ENCODE measurements around the gene CTIF. TPM values are rescaled to one million over a fixed set of nuclear protein-coding genes. Genes with fewer than 3 reads are reported as not detected.
A peak's percentile ranks its signal among the peaks of the same experiment; 100 is the strongest.

CTIF gene
- total RNA-seq, 1 experiment from 2014 or later: 19.8 TPM

DNA sequence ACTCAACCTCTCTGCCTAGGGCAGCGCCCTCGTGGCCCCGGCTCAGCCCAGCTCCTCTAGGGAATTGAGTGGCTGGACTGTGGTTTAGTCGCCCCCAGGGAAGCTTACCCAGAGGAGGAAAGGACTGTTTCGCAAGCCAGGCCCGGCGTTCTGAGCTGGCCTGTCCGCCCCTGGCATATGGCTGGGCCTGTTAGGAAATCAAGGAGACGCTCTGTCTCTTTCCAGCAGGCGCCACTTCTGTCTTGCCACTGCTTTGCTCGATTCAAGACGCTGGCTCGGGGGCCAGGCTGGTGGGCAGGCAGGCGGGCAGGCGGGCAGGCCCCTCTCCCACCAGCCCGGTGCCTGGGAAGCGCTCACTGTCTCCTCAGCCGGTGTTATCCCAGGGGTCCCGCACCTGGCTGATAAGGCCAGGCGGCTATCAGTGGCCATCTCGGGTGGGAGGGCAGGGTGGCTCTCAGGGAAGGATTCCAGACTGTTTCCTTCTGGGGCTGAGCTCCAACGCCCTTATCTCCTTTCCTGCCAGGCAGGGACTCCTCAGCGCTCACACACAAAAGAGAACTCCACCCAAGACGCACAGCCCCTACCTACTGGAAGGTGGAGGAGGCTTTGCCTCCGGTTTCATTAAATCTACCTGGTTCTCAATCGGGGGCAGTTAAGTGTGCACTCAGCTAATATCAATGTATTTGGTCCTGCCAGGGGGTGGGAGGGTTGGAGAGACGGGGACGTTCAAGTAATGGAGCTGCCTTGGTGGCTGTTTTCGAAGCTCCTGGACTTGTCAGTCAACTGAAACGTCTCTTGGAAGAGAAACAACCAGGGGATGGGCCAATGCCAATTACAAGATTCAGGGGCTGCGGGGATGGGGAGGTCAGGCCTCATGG, 302.8 kb downstream of the CTIF start:
- DNase-seq (ENCODE audit: low read depth): no peak

DNA sequence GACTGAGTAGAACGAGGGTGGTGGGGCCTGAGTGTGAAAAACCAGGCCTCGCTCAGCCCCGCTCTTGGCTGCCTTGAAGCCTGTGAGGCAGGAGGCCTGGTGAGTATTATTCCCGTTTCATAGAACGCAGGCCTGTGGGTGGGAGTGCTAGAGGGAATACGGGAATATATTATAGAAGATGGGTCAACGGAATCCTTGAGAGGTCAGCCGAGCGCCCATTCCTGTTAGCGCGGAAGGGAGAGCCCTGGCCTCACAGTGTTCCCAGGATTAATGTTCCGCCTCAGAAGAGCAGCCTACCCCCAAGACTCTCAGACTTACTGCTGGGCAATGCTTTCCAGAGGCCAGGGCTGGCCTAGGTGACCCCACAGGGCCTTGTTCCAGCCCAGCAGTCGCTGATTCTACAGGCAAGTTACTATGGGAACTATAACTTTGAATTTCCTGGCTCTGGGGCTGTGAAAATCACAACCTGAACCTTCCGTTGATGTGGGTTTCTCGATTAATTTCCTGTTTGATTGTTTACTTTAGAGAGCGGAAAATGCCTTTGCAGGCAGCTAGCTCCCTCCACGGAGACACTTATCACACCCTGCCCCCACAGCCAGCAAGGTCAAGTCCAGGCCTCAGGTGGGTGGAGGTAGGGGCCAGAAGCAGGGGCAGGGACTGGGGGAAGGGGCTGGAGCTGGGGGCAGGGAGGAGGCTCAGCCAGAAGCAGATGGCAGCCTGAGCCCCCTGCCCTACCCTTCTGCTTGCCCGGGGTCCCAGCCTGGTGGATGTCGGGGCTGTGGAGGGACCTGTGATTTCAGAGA, 303.6 kb downstream of the CTIF start:
- no peak for DNase-seq (ENCODE audit: low read depth)

DNA sequence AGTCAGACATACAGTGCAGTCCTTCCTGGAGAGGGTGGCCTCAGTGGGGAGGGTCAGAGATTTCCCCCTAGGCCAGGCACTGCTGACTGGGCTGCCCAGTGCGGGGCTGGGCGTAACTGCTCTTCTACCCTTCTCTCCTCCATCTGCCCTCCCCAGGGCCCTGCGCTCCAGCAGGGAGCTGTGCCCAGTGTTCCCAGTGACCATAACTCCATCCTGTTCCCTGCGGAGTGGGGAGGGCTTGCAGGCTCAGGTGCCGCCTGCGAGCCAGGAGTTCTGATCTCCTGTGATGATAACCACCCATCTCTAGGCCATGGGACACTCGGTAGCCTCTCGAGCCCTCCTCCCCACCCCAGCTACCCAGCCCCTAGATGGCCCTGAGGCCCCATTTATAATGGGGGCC, 304.3 kb downstream of the CTIF start:
- no peak for DNase-seq (ENCODE audit: low read depth)

DNA sequence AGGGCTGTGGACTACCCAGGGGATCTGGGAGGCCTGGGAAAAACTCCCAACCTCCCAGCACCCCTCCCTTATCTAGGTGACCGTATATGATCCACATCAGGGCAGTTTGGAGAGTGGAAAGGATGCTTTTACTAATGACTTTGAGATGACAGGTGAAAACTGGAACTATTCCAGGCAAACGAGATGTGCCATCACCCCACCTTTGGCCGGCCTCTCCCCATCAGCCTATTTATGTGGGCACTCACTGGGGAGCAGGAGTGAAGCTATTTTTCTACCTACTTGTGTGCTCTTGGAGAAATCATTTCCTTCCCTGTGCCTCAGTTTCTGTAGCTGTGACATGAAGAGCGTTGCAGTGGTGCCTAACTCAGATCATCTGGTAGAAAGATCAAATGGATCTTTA, 304.8 kb downstream of the CTIF start:
- DNase-seq (ENCODE audit: low read depth): no peak

DNA sequence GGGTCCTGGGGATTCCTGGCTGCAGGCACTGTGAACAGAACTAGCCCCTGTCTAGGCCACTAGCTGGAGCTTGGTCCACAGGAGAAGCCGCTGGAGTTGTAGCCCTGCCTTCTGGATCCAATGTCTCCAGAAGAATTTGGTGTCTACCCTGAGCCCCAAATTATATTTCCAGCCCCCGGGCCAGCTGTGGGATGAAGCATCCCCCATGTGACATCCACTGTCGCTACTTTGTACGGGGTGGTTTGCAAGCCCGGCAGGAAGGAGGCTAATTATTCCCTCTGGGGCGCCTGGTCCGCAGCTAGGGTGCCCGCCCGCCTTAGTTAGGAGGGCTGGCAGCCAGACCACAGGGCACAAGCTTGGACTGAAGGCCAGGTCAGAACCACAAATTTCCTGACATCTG, 305.4 kb downstream of the CTIF start:
- DNase-seq (ENCODE audit: low read depth): no peak

DNA sequence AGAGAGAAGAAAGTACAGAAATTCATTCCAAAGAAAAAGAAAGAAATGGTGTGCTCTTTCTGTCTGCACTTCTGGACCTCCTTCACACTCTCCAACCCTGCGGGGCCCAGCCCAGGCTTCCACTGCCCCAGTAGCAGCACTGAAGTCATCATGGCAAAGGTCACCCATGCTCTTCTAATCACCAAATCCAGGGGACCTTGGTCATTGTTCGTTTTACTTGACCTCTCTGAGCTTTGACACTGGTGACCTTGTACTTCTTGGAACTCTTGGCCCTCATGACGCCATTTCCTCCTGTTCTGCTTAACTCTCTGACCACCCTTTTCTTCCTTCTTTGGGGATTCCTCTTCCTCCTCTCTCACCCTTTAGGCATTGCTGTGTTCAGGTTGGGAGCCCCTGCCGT, 306.3 kb downstream of the CTIF start:
- no peak for DNase-seq (ENCODE audit: low read depth)

DNA sequence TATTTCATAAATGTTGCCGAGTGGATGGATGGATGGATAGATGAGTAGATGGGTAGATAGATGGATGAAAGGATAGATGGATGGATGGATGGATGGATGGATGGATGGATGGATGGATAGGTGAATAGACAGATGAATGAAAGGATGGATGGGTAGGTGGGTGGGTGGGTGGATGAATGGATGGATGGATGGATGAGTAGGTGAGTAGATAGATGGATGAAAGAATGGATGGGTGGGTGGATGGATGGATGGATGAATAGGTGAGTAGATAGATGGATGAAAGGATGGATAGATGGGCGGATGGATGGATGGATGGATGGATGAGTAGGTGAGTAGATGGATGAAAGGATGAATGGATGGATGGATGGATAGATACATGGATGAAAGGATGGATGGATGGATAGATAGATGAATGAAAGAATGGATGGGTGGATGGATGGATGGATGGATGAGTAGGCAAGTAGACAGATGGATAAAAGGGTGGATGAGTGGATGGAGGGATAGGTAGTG, 307.6 kb downstream of the CTIF start:
- DNase-seq (ENCODE audit: low read depth): no peak

DNA sequence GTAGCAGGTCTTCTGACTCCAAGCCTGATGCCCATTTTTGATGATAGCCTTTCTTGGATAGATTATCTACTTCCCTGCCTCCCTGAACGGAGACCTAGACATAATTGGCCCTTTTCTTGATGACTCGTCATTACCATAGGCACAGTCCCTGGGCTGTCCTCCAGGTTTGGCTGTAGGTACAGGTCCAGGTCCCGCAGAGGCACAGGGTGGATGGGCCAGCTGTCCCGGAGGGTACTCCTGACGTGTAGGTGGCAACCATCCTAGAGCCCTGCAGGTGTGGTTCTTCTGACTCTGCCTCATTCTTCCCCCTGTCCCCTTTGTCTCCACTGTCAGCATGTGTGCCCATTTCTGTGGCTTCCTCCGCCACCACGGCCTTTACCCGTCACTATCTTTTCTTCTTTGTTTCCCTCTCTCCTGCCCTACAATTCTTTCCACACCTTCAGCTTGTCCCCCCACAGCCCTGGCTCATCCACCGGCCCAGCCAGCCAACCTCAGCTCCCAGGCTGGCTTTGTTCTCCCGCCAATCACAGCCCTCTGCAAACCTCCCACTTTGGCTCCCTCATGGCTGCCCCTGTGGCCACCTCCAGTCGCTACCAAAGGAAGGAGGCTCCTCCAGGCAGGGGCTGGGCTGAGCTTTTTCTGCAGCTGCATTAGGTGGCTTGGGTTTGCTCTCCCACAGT, 309.1 kb downstream of the CTIF start:
- DNase-seq (ENCODE audit: low read depth): no peak

DNA sequence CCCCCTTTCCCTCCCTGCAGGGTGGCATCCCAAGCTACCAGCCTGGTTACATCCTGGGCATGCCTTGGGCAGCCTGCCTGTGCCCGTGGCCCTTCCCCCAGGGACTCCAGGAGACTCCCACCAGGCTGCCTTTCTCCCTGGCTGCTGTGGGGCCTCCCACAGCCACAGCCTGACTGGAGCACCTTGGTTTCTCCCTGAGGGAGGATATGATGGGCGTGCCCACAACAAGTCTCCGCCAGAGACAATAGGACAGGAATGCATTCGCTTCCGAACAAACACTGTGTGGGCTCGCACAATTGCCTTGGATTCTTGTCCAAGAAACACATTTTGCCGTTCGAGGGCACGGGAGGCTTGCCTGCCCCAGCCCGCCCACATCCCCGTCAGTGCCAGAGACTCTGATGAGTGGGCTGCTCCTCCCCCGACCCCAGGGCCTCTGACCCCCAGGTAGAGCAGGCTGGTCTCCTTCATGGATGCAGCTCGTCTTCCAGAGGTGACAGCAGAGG, 309.9 kb downstream of the CTIF start:
- DNase-seq (ENCODE audit: low read depth): no peak

DNA sequence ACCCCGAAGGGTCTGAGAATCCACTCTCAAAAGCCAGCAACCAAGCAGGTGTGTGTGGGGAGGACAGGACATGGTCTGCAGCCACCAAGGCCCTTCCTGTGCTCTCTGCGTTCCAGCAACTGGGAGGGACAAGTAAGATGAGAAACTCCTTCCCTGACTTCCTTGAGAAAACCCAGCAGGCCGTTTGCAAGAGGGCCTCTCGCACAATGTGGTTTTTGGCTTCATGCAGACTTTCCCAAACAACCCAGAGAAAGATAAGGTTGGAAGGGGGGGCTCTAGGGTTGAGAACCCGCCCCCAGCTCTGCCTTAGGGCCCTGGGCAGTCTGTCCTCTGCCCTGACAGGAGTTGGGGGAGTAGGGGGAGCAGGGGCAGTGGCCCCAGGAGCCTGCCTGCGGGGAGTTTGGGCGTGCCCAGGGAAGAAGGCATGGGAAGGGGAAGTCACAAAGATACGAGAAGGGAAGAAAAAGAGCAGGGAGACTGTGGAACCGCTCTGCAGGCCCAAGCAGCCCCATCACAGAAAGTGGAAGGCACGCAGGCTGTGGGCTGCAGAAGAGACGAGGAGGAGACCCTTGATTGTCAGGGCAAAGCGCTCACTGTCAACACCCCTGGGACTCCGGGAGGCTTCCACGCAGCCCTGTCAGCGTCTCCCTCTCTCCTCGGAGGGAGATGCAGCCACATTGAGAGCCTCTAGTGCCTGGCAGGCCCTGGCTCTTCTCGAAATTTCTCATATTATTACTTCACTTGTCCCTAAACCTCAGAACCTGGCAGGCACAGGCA, 312.2 kb downstream of the CTIF start:
- DNase-seq (ENCODE audit: low read depth): no peak

DNA sequence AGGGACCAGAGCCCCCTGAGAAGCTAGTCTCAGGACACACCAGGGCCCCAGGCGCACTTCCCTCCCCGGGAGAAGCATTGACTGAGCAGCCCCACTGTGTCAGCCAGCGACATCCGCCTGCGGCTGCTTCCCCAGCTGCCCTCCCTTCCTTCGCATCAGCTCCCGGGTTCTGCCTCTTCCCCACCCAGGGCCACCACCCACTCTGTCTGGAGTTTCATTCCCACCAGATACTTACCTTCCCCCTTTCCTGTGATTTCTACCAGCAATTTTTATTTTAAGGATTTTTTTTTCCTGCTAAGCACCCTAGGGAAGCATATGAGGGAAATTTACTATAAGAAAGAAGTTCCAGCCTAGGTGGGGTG, 312.7 kb downstream of the CTIF start:
- no peak for DNase-seq (ENCODE audit: low read depth)

DNA sequence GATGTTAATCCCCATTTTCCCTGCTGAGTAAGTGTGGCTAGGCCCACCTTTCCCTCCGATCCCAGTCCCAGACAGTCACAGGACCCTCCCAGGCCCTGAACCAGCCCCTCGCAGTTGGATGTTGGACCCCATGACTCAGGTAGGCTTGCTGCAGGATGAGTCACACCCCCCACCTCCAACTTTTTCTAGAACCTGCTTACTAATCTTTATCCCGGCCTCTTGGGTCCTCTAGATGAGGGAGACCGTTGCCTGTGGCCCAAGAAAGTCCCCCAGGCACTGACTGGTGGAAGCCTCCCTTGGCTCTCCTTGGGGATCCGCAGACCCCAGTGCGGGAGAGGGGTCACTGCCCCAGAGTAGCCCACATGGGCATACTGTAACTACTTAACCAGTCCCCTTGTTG, 313.5 kb downstream of the CTIF start:
- peak; percentile 47 for DNase-seq (ENCODE audit: low read depth)

DNA sequence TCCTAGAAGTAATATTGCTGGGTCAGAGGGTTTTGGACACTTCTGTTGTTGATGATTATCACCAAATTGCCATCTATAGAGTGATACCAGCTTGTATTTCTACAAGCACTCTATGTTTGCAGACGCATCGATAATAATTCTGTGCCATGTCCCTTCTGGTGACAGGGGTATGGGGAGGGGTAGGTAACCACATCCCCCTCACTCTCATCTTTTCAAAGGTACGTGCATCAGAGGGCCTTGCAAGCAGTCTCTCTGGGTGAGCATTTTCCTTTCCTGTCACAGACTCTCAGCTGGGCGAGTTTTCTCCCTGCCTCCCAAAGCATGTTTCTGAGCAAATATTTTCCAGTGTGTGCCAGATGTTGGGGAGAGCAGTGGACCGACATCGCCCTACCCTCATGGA, 314.0 kb downstream of the CTIF start:
- DNase-seq (ENCODE audit: low read depth): no peak

DNA sequence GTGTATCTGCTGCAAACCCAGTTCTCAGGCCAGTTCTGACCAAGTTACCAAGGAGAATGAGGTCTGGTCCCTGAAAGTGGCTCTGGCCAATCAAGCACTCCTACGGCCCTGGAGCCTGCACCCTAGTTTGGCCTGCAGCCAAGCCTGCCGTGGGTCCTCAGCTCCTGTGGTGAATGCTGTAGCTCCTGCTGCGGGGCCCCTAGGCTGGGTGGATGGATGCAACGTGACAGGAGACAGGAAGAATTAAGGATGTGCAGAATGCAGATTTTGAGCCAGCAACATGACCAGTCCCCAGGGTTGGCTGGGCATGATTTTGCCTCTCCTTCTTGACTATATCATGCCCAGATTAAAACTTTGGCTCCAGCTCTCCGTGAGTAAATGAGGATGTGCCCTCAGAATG, 314.8 kb downstream of the CTIF start:
- DNase-seq (ENCODE audit: low read depth): no peak

DNA sequence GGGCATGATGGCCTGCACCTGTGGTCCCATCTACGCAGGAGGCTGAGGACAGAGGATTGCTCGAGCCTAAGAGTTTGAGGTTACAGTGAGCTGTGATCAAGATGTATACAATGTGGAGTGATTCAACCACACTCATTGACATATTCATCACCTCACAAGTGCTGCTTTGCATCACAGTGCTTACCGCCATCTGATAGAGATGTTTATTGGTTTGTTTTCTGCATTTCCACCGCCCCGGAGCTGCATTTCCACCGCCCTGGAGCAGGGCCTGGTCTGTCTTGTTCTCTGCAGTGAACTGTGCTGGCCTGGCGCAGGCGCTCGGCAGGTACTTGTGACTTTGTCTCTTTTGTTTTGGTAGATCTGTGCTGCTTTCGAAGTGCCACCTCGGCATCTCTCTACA, 315.9 kb downstream of the CTIF start:
- DNase-seq (ENCODE audit: low read depth): no peak

DNA sequence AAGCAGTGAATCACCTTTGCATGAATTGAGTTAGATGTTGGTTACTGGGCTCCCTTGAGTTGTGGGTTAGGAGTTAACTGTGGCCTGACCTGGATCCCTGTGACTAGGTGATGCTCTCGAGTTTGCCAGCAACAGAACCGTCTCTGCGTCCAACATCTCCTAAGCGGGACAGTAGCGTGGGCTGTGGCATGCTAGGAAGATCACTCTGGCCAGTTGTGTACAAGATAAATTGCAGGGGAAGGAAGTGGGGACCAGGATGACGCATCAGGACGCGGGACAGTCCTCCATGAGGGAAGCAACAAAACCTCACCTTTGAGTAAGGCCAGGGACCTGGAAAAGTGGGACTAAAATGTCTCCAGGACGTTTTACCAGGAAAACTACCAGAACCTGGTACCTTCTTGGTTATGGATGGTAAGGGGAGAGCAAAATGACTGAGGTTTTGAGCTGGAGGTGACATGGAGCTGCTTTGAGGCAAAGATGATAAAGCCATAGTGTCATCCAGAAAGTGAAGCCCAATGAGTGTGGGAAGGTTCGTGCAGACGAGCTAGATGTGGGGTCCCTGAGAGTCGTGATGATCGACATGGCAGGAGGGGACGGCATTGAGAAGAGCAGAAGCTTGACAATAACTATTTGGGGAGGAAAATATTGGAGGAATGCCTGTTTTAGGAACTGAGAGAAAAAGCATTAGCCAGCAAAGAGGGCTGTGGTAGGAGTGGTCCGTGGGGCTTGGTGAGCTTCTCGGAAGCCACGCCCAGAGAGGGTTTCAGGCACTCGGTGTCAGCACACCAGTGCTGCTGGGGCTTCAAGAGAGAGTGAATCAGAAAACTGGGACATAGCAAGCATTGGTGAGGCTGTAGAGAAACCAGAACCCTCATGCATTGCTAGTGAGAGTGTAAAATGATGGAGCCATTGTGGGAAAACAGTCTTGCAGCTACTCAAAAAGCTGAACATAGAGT, 316.9 kb downstream of the CTIF start:
- no peak for DNase-seq (ENCODE audit: low read depth)

DNA sequence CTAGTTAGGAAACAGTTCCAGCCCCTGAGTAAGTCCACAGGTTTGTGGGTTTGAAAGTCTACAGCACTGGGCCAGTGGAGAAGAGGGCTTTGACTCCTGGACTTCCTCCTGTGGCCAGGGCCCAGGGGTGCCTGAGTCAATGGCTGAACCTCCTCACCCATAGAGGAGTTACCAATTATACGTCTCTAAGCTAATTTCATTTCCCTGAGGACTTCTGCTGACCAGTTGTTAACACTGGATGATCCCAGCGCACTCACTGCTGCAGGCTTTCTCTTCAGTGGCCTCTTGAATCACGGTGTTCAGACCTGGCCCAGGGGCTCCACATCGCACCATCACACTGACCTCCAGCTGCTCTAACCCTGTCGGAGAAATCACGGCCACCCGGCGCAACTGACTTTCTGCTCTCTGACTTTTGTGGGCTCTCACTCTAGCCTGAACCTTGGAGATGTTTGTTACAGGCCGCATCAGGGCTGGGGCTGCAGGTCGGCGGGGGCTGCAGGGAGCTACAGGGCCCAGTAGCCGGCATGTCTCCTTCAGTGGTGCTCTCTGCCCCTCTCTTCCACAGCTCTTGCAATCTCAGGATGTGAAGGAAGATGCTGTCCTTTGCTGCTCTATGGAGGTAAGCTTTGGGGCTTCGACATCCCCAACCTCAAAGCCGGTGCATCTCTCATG, 318.3 kb downstream of the CTIF start:
- DNase-seq (ENCODE audit: low read depth): no peak

DNA sequence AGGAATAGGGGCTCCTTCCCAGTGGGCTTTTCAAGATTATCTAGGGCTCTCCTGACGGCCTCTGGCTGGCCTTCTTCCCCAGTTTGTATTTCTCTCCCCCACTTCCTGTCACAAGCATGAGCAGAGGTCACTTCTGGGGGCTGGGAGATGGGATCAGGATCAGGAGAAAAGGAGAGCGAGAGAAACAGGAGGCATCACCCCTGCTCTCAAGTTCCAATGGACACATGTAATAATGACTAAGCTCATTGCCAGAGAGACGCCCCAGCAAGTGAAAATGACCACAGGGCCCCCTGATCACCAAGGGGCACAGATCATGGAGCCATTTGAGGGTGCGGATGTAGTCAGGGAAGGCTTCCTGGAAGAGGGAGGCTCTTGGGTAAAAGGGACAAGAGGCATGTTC, 319.8 kb downstream of the CTIF start:
- DNase-seq (ENCODE audit: low read depth): no peak
